ENCODE data around the gene NXNL1.

NXNL1 gene

GRCh38 chr19:17411801-17412200 is 48.9 kb downstream of the NXNL1 start:
- DNase-seq (ENCODE audit: insufficient read length, low spot score): no peak
- FAIRE-seq: no peak
- no peak for TF ChIP-seq CTCF (IDR thresholded peaks at IDR 0.05; ENCODE audit: insufficient read depth, missing control alignments)

GRCh38 chr19:17409990-17410389 is 50.7 kb downstream of the NXNL1 start:
- no peak for TF ChIP-seq CTCF (IDR thresholded peaks at IDR 0.05; ENCODE audit: insufficient read depth, missing control alignments)
- DNase-seq (ENCODE audit: insufficient read length, low spot score): no peak
- FAIRE-seq: no peak

GRCh38 chr19:17406887-17407196 is 53.9 kb downstream of the NXNL1 start:
- FAIRE-seq (no peak), DNase-seq (ENCODE audit: insufficient read length, low spot score) (no peak)
- TF ChIP-seq CTCF (IDR thresholded peaks at IDR 0.05; ENCODE audit: insufficient read depth, missing control alignments): no peak

GRCh38 chr19:17406046-17406886 is 54.5 kb downstream of the NXNL1 start:
- no peak for TF ChIP-seq CTCF (IDR thresholded peaks at IDR 0.05; ENCODE audit: insufficient read depth, missing control alignments)
- DNase-seq (ENCODE audit: insufficient read length, low spot score) (no peak), FAIRE-seq (no peak)

All from D721Med (cell line).